ENCODE measurements around the gene BPIFB6. TPM values are rescaled to one million over a fixed set of nuclear protein-coding genes. Genes with fewer than 3 reads are reported as not detected.

BPIFB6 gene
- total and polyA plus RNA-seq, 2 of the 4 experiments (the other 2 are of a cell fraction): not detected

- WGBS, 2 experiments (ENCODE audit: extremely low coverage in 2 of 2, insufficient read length in 1 of 2): 88% methylated on average over 4 of the region's 14 CpGs; no CpG with 5 or more reads in 1 of the 2 experiments
- H3K9me3 ChIP-seq (ENCODE audit: control insufficient read depth, insufficient read depth, low read length): no peaks in the 10 kb centered on the region
- no peak overlapping the region for H3K27ac ChIP-seq (ENCODE audit: insufficient read depth, low read length)
- no peak overlapping the region for H3K4me2 ChIP-seq (ENCODE audit: low read depth, low read length)
- no peak overlapping the region for H2BK15ac ChIP-seq (ENCODE audit: low read depth, low read length)
- no peaks in the 10 kb centered on the region for H3K79me1 ChIP-seq (ENCODE audit: low read depth in 1 of 2, low read length in 2 of 2)
- no peak overlapping the region for H2BK120ac ChIP-seq (ENCODE audit: low read depth, low read length)
- H3K14ac ChIP-seq (replicated peaks; ENCODE audit: low read depth, low read length): no peak overlapping the region
- H2AK9ac ChIP-seq (replicated peaks; ENCODE audit: low read depth, low read length, poor library complexity): no peak overlapping the region
- no peaks in the 10 kb centered on the region for H3K9me1 ChIP-seq (ENCODE audit: insufficient read depth, low read length)
- DNase-seq (no peak), ATAC-seq (ENCODE audit: low read depth) (no peak)
- no peak overlapping the region for H4K91ac ChIP-seq (ENCODE audit: insufficient read depth, low read depth, low read length)
- no TSS peak for BruUV-seq (replicated peaks)
- no peak overlapping the region for H3K18ac ChIP-seq (ENCODE audit: low read depth, low read length)
- no peak overlapping the region for H2BK5ac ChIP-seq (ENCODE audit: low read depth, low read length, poor library complexity, severe bottlenecking)
- no peak overlapping the region for H3K56ac ChIP-seq (ENCODE audit: extremely low read depth, insufficient read depth, low read length)
- no peaks in the 10 kb centered on the region for H4K20me1 ChIP-seq (ENCODE audit: insufficient read depth, low read length)
- H4K8ac ChIP-seq (ENCODE audit: low read depth in 2 of 2, low read length in 2 of 2): no peak overlapping the region
- CTCF ChIA-PET: no interaction called here
- in situ Hi-C loops (cut with MboI; ENCODE audit: low sequenced_read_pairs) (no loop called here), dilution Hi-C loops (cut with HindIII; ENCODE audit: low sequenced_read_pairs, unreplicated experiment) (no loop called here), intact Hi-C loops (cut with micrococcal nuclease) (no loop called here)
- no peak overlapping the region for H3K4ac ChIP-seq (ENCODE audit: low read depth, low read length)
- H3K23ac ChIP-seq (ENCODE audit: low read depth, low read length): no peak overlapping the region
- TF ChIP-seq RCOR1 (IDR thresholded peaks at IDR 0.05; ENCODE audit: insufficient replicate concordance, low read length): no peak
- peak; percentile 33; the same call in 1 of the 2 replicates for TF ChIP-seq MAFK (IDR thresholded peaks at IDR 0.05; ENCODE audit: low read depth, low read length)
- no peak overlapping the region for H4K5ac ChIP-seq (ENCODE audit: low read depth, low read length)
- no peak overlapping the region for H2AK5ac ChIP-seq (ENCODE audit: low read depth, low read length)
- no peak overlapping the region for H2BK20ac ChIP-seq (ENCODE audit: low read depth, low read length)
- no peak overlapping the region for H3K4me3 ChIP-seq (ENCODE audit: insufficient read depth, low read depth, low read length)
- no peak overlapping the region for H3K9ac ChIP-seq (ENCODE audit: low read depth, low read length)
- H2AFZ ChIP-seq (replicated peaks; ENCODE audit: low read length, poor library complexity): no peak overlapping the region
- H3K36me3 ChIP-seq (ENCODE audit: control insufficient read depth, insufficient read depth, low read length): no peaks in the 10 kb centered on the region
- POLR2A ChIA-PET (ENCODE audit: unreplicated experiment): no interaction called here
- peaks cover 8% of the 10 kb centered on the region for H3K27me3 ChIP-seq (ENCODE audit: control insufficient read depth, insufficient read depth, low read length)
- no peaks in the 10 kb centered on the region for H3K4me1 ChIP-seq (ENCODE audit: control insufficient read depth, insufficient read depth, low read length)
These were observed 41.8 kb upstream of the BPIFB6 start for GRCh38 chr20:32989507-32990283.

All from IMR-90 (cell line).